Spleen (tissue), 11 donors: Measurements from ENCODE around the gene LAMC3. TPM values are rescaled to one million over a fixed set of nuclear protein-coding genes. Genes with fewer than 3 reads are reported as not detected.
A peak's percentile ranks its signal among the peaks of the same experiment; 100 is the strongest.

Experiments
- DNase-seq: peaks from one replicate; pipeline ENCODE4 v3.0.0-alpha.2; 2020
- H3K27ac ChIP-seq, 8 donors: fragments of 200-600 bp; sonication (generic) in 7 of 8; 1 replicate in 4 of 8; 2 replicates in 4 of 8; pipeline versions ENCODE4 v1.5.0 to v1.8.0; 2016 to 2021; ENCODE audit warnings: inconsistent platforms in 4 of 8, mild to moderate bottlenecking in 4 of 8, moderate library complexity in 1 of 8
- H3K27me3 ChIP-seq, 7 donors: fragments of 200-600 bp; sonication (generic) in 6 of 7; replicated peaks in 1 of 7; 1 replicate in 4 of 7; 2 replicates in 3 of 7; pipeline versions ENCODE4 v1.5.0 to v1.8.0; 2016 to 2021; ENCODE audit warnings: inconsistent platforms in 3 of 7, mild to moderate bottlenecking in 1 of 7
- H3K36me3 ChIP-seq, 6 donors: fragments of 200-600 bp; sonication (generic) in 5 of 6; 1 replicate in 4 of 6; 2 replicates in 2 of 6; pipeline versions ENCODE4 v1.5.0 to v1.8.0; 2016 to 2021; ENCODE audit warnings: inconsistent platforms in 2 of 6
- H3K4me1 ChIP-seq, 6 donors: fragments of 200-600 bp; sonication (generic) in 5 of 6; 1 replicate in 3 of 6; 2 replicates in 3 of 6; pipeline versions ENCODE4 v1.5.0 to v1.8.0; 2016 to 2021; ENCODE audit warnings: inconsistent platforms in 3 of 6
- H3K4me3 ChIP-seq, 8 donors: fragments of 200-600 bp; sonication (generic) in 7 of 8; 1 replicate in 4 of 8; 2 replicates in 4 of 8; pipeline versions ENCODE4 v1.5.0 to v1.8.0; 2016 to 2021; ENCODE audit warnings: inconsistent platforms in 4 of 8, mild to moderate bottlenecking in 4 of 8, moderate library complexity in 2 of 8
- H3K9me3 ChIP-seq, 8 donors: fragments of 200-600 bp; sonication (generic) in 7 of 8; 1 replicate in 4 of 8; 2 replicates in 4 of 8; pipeline versions ENCODE4 v1.5.0 to v1.8.0; 2016 to 2021; ENCODE audit warnings: inconsistent platforms in 4 of 8
- CTCF ChIP-seq, 11 experiments: fragments of 200-600 bp in 7 of 11; fragments of 450-650 bp in 4 of 11; sonication (generic) in 4 of 11; IDR thresholded peaks in 8 of 11; conservative IDR thresholded peaks in 3 of 11; 1 replicate in 7 of 11; 2 replicates in 4 of 11; pipeline versions ENCODE4 v1.4.0 to v1.8.0; 2016 to 2021; ENCODE audit warnings: antibody characterized with exemption in 11 of 11, inconsistent platforms in 4 of 11, mild to moderate bottlenecking in 1 of 11
- POLR2A ChIP-seq, 3 donors: fragments of 450-650 bp; IDR thresholded peaks; one replicate each; pipeline ENCODE4 v1.5.1; 2017; ENCODE audit warnings: antibody characterized with exemption in 3 of 3, mild to moderate bottlenecking in 1 of 3
- POLR2AphosphoS5 ChIP-seq, 3 donors: sonication (generic); formaldehyde crosslinking; IDR thresholded peaks; one replicate each; pipeline ENCODE4 v1.5.1; 2017; ENCODE audit warnings: antibody characterized with exemption in 3 of 3
- WGBS, 5 donors: extraction: QIAGEN DNeasy Blood & Tissue Kit in 3 of 5; methylation state at CpG; one replicate each; pipeline versions ENCODE4 v1.1.5 to v1.1.7; 2013 to 2018; 5-methylcytosine and 5-hydroxymethylcytosine counted together
- intact Hi-C: fragments of 100-400 bp; cut with DNase I; formaldehyde crosslinking; loops from one replicate; pipeline ENCODE4 v1.15.0; 2023; ENCODE audit warnings: low total_unique reads
- polyA plus RNA-seq, 3 donors: library from polyadenylated mRNA; stranded (reverse); fragments of 200-250 nt; gene quantifications; one replicate each; pipeline ENCODE4 v1.2.1, GENCODE V29; 2013
- total RNA-seq, 7 donors: library from RNA; depleted of rRNA in 3 of 7; stranded (reverse); fragments of >200 nt in 3 of 7; fragmentation: NEBNext Ultra II Directional in 4 of 7; extraction: Animal tissue kit (Norgen Biotek cat#: 25700) in 4 of 7; gene quantifications; one replicate each; pipeline versions ENCODE4 v1.1.0 to v1.2.1, GENCODE V29; 2016 to 2021
- donor health status: healthy with polysubstance abuse.
- donor health status: DM: no; HTN: no; CAD: no; lungs with moderate emphysema.
- donor health status: DM: no; HTN: no; CAD: no.
- donor health status: Bipolar disorder and iron deficiency.
- donor health status: healthy.
- donor health status: DM: no; HTN: no; CAD: no.
- donor health status: DM: yes; HTN: yes; CAD: no.

The LAMC3 gene
- total and polyA plus RNA-seq, 10 donors, result 9.1 to 79.5 (median 34.6) TPM

GRCh38 chr9:130961511-130962300, 47.3 kb upstream of the LAMC3 start:
- no peak overlapping the region for H3K27ac ChIP-seq
- no peak overlapping the region for H3K4me3 ChIP-seq
- intact Hi-C loops, result no loop called here
- WGBS, 5 donors, result 81 to 90% (median 87%) methylated on average over 8 of the region's 8 CpGs
- TF ChIP-seq POLR2A (IDR thresholded peaks at IDR 0.05) (no peak), POLR2AphosphoS5 (IDR thresholded peaks at IDR 0.05) (no peak)
- no peaks in the 10 kb centered on the region for H3K4me1 ChIP-seq
- peaks cover 0 to 4% (median 0%) of the 10 kb centered on the region in 8 donors for H3K9me3 ChIP-seq
- peaks cover 0 to 24% (median 0%) of the 10 kb centered on the region in 7 donors for H3K27me3 ChIP-seq
- no peaks in the 10 kb centered on the region for H3K36me3 ChIP-seq
- DNase-seq, result no peak

- peaks cover 0 to 4% (median 0%) of the 10 kb centered on the region in 8 donors for H3K9me3 ChIP-seq
- H3K27me3 ChIP-seq, result peaks cover 0 to 18% (median 0%) of the 10 kb centered on the region in 7 donors
- no peak overlapping the region for H3K4me3 ChIP-seq
- no peaks in the 10 kb centered on the region for H3K4me1 ChIP-seq
- no peak overlapping the region for H3K27ac ChIP-seq
- DNase-seq, result no peak
- intact Hi-C loops, result no loop called here
- 58 to 78% (median 70%) methylated on average over 18 to 22 of the region's 22 CpGs for WGBS, 5 donors
- no peaks in the 10 kb centered on the region for H3K36me3 ChIP-seq
- peak in 1 of 3 donors; percentile 29 for TF ChIP-seq POLR2AphosphoS5 (IDR thresholded peaks at IDR 0.05)
- no peak for TF ChIP-seq CTCF (IDR thresholded peaks at IDR 0.05 in 8 of 11, conservative IDR thresholded peaks at IDR 0.05 in 3 of 11)
Observed at GRCh38 chr9:130962418-130963316, 46.3 kb upstream of the LAMC3 start.

- 80 to 88% (median 86%) methylated on average over 15 of the region's 15 CpGs for WGBS, 5 donors
- H3K27ac ChIP-seq, result no peak overlapping the region
- H3K4me3 ChIP-seq, result no peak overlapping the region
- no peak for TF ChIP-seq POLR2A (IDR thresholded peaks at IDR 0.05)
- no peak for TF ChIP-seq POLR2AphosphoS5 (IDR thresholded peaks at IDR 0.05)
- no peak for TF ChIP-seq CTCF (IDR thresholded peaks at IDR 0.05 in 8 of 11, conservative IDR thresholded peaks at IDR 0.05 in 3 of 11)
- peaks cover 0 to 17% (median 0%) of the 10 kb centered on the region in 7 donors for H3K27me3 ChIP-seq
- intact Hi-C loops, result no loop called here
- H3K9me3 ChIP-seq, result peaks cover 0 to 4% (median 0%) of the 10 kb centered on the region in 8 donors
- H3K36me3 ChIP-seq, result no peaks in the 10 kb centered on the region
- H3K4me1 ChIP-seq, result no peaks in the 10 kb centered on the region
- no peak for DNase-seq
Observed at GRCh38 chr9:130963337-130963908, 45.6 kb upstream of the LAMC3 start.

GRCh38 chr9:130963916-130964315, 45.1 kb upstream of the LAMC3 start:
- TF ChIP-seq CTCF (IDR thresholded peaks at IDR 0.05 in 8 of 11, conservative IDR thresholded peaks at IDR 0.05 in 3 of 11), result no peak
- no peak for TF ChIP-seq POLR2A (IDR thresholded peaks at IDR 0.05)
- no peak for TF ChIP-seq POLR2AphosphoS5 (IDR thresholded peaks at IDR 0.05)

More at GRCh38 chr9:130963916-130964315, 45.1 kb upstream of the LAMC3 start:
- Histone ChIP-seq H3K36me3 (no peaks in the 10 kb centered on the region), H3K27ac (no peak overlapping the region), H3K9me3 (peaks cover 0 to 4% (median 0%) of the 10 kb centered on the region in 8 donors), H3K27me3 (peaks cover 0 to 17% (median 0%) of the 10 kb centered on the region in 7 donors), H3K4me1 (no peaks in the 10 kb centered on the region), H3K4me3 (no peak overlapping the region)
- intact Hi-C loops, result no loop called here
- no peak for DNase-seq
- WGBS, 5 donors, result 93 to 98% (median 96%) methylated on average over 8 of the region's 8 CpGs
